ENCODE results near the gene PALS1.

DNA sequence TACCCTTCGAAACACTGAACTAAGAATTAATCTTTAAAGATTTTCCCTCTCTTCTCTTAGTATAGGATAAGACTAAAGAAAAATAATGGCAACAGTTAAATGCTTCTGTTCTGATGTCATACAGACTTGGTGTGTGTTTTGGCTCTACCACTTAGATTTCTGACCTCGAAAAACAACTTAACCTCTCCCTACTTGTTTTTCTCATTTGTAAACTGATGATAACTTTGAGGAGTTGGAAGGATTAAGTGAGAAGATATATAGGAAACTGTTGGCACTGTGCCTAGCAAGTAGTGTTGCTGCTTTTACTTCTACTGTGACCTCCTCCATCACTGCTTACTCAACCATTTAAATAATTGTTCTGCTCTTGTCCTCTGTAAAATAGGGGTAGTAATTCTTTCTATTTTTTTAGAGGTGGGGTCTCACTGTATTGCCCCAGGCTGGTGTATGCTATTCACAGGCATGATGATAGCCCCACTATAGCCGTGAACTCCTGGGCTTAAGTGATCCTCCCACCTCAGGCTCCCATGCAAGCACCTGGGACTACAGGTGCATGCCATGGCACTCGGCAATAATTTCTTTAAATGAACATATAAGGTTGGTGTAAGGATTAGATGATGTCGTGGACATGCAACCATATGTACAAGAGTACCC is 22.4 kb downstream of the PALS1 start:
- TF ChIP-seq, protein P1, sequence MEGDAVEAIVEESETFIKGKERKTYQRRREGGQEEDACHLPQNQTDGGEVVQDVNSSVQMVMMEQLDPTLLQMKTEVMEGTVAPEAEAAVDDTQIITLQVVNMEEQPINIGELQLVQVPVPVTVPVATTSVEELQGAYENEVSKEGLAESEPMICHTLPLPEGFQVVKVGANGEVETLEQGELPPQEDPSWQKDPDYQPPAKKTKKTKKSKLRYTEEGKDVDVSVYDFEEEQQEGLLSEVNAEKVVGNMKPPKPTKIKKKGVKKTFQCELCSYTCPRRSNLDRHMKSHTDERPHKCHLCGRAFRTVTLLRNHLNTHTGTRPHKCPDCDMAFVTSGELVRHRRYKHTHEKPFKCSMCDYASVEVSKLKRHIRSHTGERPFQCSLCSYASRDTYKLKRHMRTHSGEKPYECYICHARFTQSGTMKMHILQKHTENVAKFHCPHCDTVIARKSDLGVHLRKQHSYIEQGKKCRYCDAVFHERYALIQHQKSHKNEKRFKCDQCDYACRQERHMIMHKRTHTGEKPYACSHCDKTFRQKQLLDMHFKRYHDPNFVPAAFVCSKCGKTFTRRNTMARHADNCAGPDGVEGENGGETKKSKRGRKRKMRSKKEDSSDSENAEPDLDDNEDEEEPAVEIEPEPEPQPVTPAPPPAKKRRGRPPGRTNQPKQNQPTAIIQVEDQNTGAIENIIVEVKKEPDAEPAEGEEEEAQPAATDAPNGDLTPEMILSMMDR (IDR thresholded peaks at IDR 0.05), result no peak
- no peak for TF ChIP-seq ZFX (IDR thresholded peaks at IDR 0.05; ENCODE audit: borderline replicate concordance)
